Neuronal stem cell (in vitro differentiated cells): ENCODE data around the gene STRIT1.

Experiments used
- DNase-seq: peaks from one replicate; pipeline ENCODE4 v3.0.0-alpha.2; 2013; ENCODE audit warnings: low spot score
- H2AFZ ChIP-seq: one replicate; pipeline ENCODE4 v1.6.1; 2013; ENCODE audit warnings: mild to moderate bottlenecking, low read length, inconsistent platforms
- H2AK5ac ChIP-seq: 2 replicates; pipeline ENCODE4 v1.6.1; 2013; ENCODE audit warnings: low read depth, mild to moderate bottlenecking, inconsistent platforms, low read length, moderate library complexity, mixed read lengths
- H2BK120ac ChIP-seq: 2 replicates; pipeline ENCODE4 v1.6.1; 2013; ENCODE audit warnings: low read depth, mild to moderate bottlenecking, inconsistent platforms, low read length, moderate library complexity, mixed read lengths
- H2BK12ac ChIP-seq: one replicate; pipeline ENCODE4 v1.6.1; 2013; ENCODE audit warnings: low read length, inconsistent platforms
- H2BK15ac ChIP-seq: 2 replicates; pipeline ENCODE4 v1.6.1; 2013; ENCODE audit warnings: mild to moderate bottlenecking, low read length, inconsistent platforms, mixed read lengths
- H2BK5ac ChIP-seq: one replicate; pipeline ENCODE4 v1.6.1; 2013; ENCODE audit warnings: inconsistent platforms, mild to moderate bottlenecking, low read length, moderate library complexity
- H3K14ac ChIP-seq: one replicate; pipeline ENCODE4 v1.6.1; 2013; ENCODE audit warnings: low read length, inconsistent platforms
- H3K18ac ChIP-seq: 2 replicates; pipeline ENCODE4 v1.6.1; 2013; ENCODE audit warnings: low read length, inconsistent platforms
- H3K23ac ChIP-seq: 2 replicates; pipeline ENCODE4 v1.6.1; 2013; ENCODE audit warnings: low read depth, mild to moderate bottlenecking, mixed read lengths, low read length, inconsistent platforms; ENCODE audit not compliant: poor library complexity
- H3K27ac ChIP-seq: replicated peaks from 3 replicates; pipeline ENCODE4 v1.5.1; 2013; ENCODE audit warnings: low read length, inconsistent platforms
- H3K27me3 ChIP-seq, 3 experiments: 2 replicates each; pipeline ENCODE4 v1.6.1; 2013; ENCODE audit warnings: low read length in 3 of 3, mild to moderate bottlenecking in 2 of 3, inconsistent platforms in 1 of 3, low read depth in 1 of 3, mixed read lengths in 1 of 3, moderate library complexity in 1 of 3; ENCODE audit not compliant: control insufficient read depth in 3 of 3, insufficient read depth in 3 of 3
- H3K36me3 ChIP-seq, 2 donors: replicated peaks in 1 of 2; 2 replicates each; pipeline ENCODE4 v1.6.1; 2013; ENCODE audit warnings: low read length in 2 of 2; ENCODE audit not compliant: control insufficient read depth in 2 of 2, insufficient read depth in 2 of 2
- H3K4ac ChIP-seq: 2 replicates; pipeline ENCODE4 v1.6.1; 2013; ENCODE audit warnings: inconsistent platforms, mild to moderate bottlenecking, low read length, moderate library complexity
- H3K4me1 ChIP-seq, 2 donors: 1 replicate in 1 of 2; 2 replicates in 1 of 2; pipeline ENCODE4 v1.6.1; 2013; ENCODE audit warnings: low read length in 2 of 2, low read depth in 1 of 2; ENCODE audit not compliant: control insufficient read depth in 2 of 2, insufficient read depth in 1 of 2
- H3K4me2 ChIP-seq: one replicate; pipeline ENCODE4 v1.6.1; 2013; ENCODE audit warnings: mild to moderate bottlenecking, low read length, inconsistent platforms; ENCODE audit not compliant: insufficient read depth, poor library complexity, severe bottlenecking
- H3K4me3 ChIP-seq, 2 donors: 2 replicates each; pipeline ENCODE4 v1.5.1; 2013; ENCODE audit warnings: low read length in 2 of 2, mild to moderate bottlenecking in 2 of 2, inconsistent platforms in 1 of 2, moderate library complexity in 1 of 2
- H3K79me1 ChIP-seq: one replicate; pipeline ENCODE4 v1.6.1; 2013; ENCODE audit warnings: low read depth, mild to moderate bottlenecking, inconsistent platforms, low read length, moderate library complexity
- H3K9ac ChIP-seq: one replicate; pipeline ENCODE4 v1.6.1; 2013; ENCODE audit warnings: mild to moderate bottlenecking, low read depth, low read length, inconsistent platforms; ENCODE audit not compliant: poor library complexity
- H3K9me3 ChIP-seq, 2 donors: replicated peaks in 1 of 2; 2 replicates each; pipeline versions ENCODE3 to v1.6.1; 2013; ENCODE audit warnings: low read length in 2 of 2, mild to moderate bottlenecking in 2 of 2, inconsistent platforms in 1 of 2, low read depth in 1 of 2, mixed read lengths in 1 of 2, moderate library complexity in 1 of 2; ENCODE audit not compliant: control insufficient read depth in 2 of 2, insufficient read depth in 1 of 2
- H4K8ac ChIP-seq: one replicate; pipeline ENCODE4 v1.6.1; 2013; ENCODE audit warnings: low read depth, mild to moderate bottlenecking, inconsistent platforms, low read length, moderate library complexity
- H4K91ac ChIP-seq: one replicate; pipeline ENCODE4 v1.6.1; 2013; ENCODE audit warnings: low read length, low read depth, mild to moderate bottlenecking, inconsistent platforms; ENCODE audit not compliant: poor library complexity
- WGBS, 2 donors: extraction: QIAGEN DNeasy Blood & Tissue Kit; methylation state at CpG; one replicate each; pipeline ENCODE4 v1.1.7; 2013; ENCODE audit warnings: missing lambda C conversion rate in 2 of 2, mixed read lengths in 1 of 2; ENCODE audit not compliant: insufficient read length in 2 of 2, insufficient replicate concordance in 1 of 2; ENCODE audit errors: extremely low coverage in 2 of 2; 5-methylcytosine and 5-hydroxymethylcytosine counted together

STRIT1 gene

DNA sequence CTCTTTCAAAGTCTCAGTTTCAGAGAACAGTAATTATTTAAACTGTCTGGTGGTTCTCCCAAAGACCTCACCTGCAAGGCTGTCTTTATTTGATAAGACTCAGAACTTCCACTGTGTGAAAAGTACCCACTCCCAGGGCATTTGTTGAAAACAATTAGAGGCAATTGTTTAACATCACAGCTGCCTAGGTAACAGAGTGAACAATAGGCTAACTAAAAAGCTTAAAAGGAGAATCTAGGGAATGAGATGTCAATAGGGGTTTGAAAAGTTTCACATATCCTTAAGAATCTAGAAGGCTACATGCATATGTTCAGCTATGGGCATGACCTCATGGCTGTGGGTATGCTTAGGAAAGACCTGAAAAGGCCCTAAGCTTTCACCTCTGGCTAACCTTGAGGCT is 2.9 kb upstream of the STRIT1 start:
- Histone ChIP-seq H3K79me1 (no peaks in the 10 kb centered on the region), H2AK5ac (no peak overlapping the region), H3K27me3 (no peaks in the 10 kb centered on the region), H4K8ac (no peak overlapping the region), H2AFZ (no peak overlapping the region), H3K9me3 (peaks cover 4 to 9% of the 10 kb centered on the region in 2 donors), H3K4me2 (no peak overlapping the region), H3K27ac (no peak overlapping the region), H3K9ac (no peak overlapping the region), H3K36me3 (no peaks in the 10 kb centered on the region), H2BK15ac (no peak overlapping the region), H2BK12ac (no peak overlapping the region), H3K4ac (no peak overlapping the region), H3K23ac (no peak overlapping the region), H3K4me3 (no peak overlapping the region), H3K14ac (no peak overlapping the region), H3K4me1 (no peaks in the 10 kb centered on the region), H3K18ac (no peak overlapping the region), H2BK5ac (no peak overlapping the region), H4K91ac (no peak overlapping the region), H2BK120ac (no peak overlapping the region)
- DNase-seq: no peak

- Histone ChIP-seq H3K14ac (no peak overlapping the region), H3K18ac (no peak overlapping the region), H3K4me2 (no peak overlapping the region), H2BK15ac (no peak overlapping the region), H4K91ac (no peak overlapping the region), H3K79me1 (no peaks in the 10 kb centered on the region), H3K27ac (no peak overlapping the region), H2BK120ac (no peak overlapping the region), H3K36me3 (no peaks in the 10 kb centered on the region), H3K4me1 (no peaks in the 10 kb centered on the region), H3K9ac (no peak overlapping the region), H4K8ac (no peak overlapping the region), H3K4me3 (no peak overlapping the region), H3K9me3 (peaks cover 4 to 8% of the 10 kb centered on the region in 2 donors), H3K23ac (no peak overlapping the region), H2AFZ (no peak overlapping the region), H2BK12ac (no peak overlapping the region), H3K4ac (no peak overlapping the region), H3K27me3 (no peaks in the 10 kb centered on the region), H2BK5ac (no peak overlapping the region), H2AK5ac (no peak overlapping the region)
- DNase-seq: no peak
- WGBS, 2 donors: no CpG with 5 or more reads among the region's 2 CpGs
These were observed 790 bp downstream of the STRIT1 start for GRCh38 chr3:155292693-155293092.

- no peak for DNase-seq
- no peak overlapping the region for H2BK12ac ChIP-seq
- no peak overlapping the region for H3K18ac ChIP-seq
- H3K14ac ChIP-seq: no peak overlapping the region
- H2AFZ ChIP-seq: no peak overlapping the region
- H3K4me1 ChIP-seq: no peaks in the 10 kb centered on the region
- H3K9ac ChIP-seq: no peak overlapping the region
- no peak overlapping the region for H3K4me3 ChIP-seq
- H3K36me3 ChIP-seq: no peaks in the 10 kb centered on the region
- no peak overlapping the region for H3K4ac ChIP-seq
- H3K9me3 ChIP-seq: peaks cover 4 to 7% of the 10 kb centered on the region in 2 donors
- no peak overlapping the region for H2BK120ac ChIP-seq
- no peak overlapping the region for H4K91ac ChIP-seq
- no peaks in the 10 kb centered on the region for H3K27me3 ChIP-seq
- H3K27ac ChIP-seq: no peak overlapping the region
- no peak overlapping the region for H3K4me2 ChIP-seq
- no peak overlapping the region for H3K23ac ChIP-seq
- H2BK5ac ChIP-seq: no peak overlapping the region
- H3K79me1 ChIP-seq: no peaks in the 10 kb centered on the region
- H2BK15ac ChIP-seq: no peak overlapping the region
- no peak overlapping the region for H2AK5ac ChIP-seq
- no CpG with 5 or more reads among the region's 1 CpG for WGBS, 2 donors
- no peak overlapping the region for H4K8ac ChIP-seq
These were observed 1.4 kb downstream of the STRIT1 start for GRCh38 chr3:155292133-155292532.

DNA sequence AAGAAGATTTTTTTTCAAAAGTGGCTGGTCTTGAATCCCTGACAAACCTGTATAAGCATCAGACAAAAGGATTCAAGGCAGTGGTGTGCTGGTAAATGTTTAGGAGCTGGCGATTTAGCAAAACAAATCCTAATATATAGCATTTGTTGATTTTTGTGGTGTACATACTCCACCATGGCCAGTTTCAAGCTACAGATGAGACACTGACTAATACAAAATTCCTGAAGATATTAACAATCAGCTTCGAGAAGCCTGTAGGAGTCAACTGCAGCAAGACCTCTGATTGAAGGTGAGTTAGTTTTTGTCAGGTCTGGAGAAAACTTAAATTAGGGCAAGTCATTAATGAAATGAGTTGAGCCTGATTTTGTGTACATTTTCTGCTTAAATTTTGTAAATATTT is 6.7 kb downstream of the STRIT1 start:
- Histone ChIP-seq H2BK15ac (no peak overlapping the region), H2BK5ac (no peak overlapping the region), H3K27me3 (no peaks in the 10 kb centered on the region), H2BK12ac (no peak overlapping the region), H4K8ac (no peak overlapping the region), H3K23ac (no peak overlapping the region), H3K4me1 (no peaks in the 10 kb centered on the region), H3K4me2 (no peak overlapping the region), H3K9me3 (no peaks in the 10 kb centered on the region), H4K91ac (no peak overlapping the region), H3K4me3 (no peak overlapping the region), H3K4ac (no peak overlapping the region), H3K9ac (no peak overlapping the region), H3K27ac (no peak overlapping the region), H2AFZ (no peak overlapping the region), H3K36me3 (no peaks in the 10 kb centered on the region), H3K14ac (no peak overlapping the region), H2BK120ac (no peak overlapping the region), H2AK5ac (no peak overlapping the region), H3K79me1 (no peaks in the 10 kb centered on the region), H3K18ac (no peak overlapping the region)
- no peak for DNase-seq
- WGBS, 2 donors: no CpG with 5 or more reads among the region's 2 CpGs
